Measurements from ENCODE around the gene GBX2.

- TF ChIP-seq EZH2phosphoT487 (IDR thresholded peaks at IDR 0.05; ENCODE audit: insufficient read depth, low read depth) (peak; percentile 42; the same call in 1 of the 2 replicates), EZH2 (IDR thresholded peaks at IDR 0.05; ENCODE audit: insufficient read depth, poor library complexity, severe bottlenecking) (peak; percentile 66)
Observed at GRCh38 chr2:236169151-236169721, 1.1 kb upstream of the GBX2 start.
